Neural progenitor cell (in vitro differentiated cells): ENCODE measurements around the gene TSSK2.

Source experiments
- EZH2 ChIP-seq: fragments of 200-600 bp; sonication (generic); IDR thresholded peaks from 2 replicates; pipeline ENCODE4 v1.6.1; 2017; ENCODE audit warnings: antibody characterized with exemption, mild to moderate bottlenecking, moderate library complexity
- EZH2phosphoT487 ChIP-seq: fragments of 200-600 bp; sonication (generic); IDR thresholded peaks from 2 replicates; pipeline ENCODE4 v1.6.1; 2017; ENCODE audit warnings: antibody characterized with exemption
- TF ChIP-seq, protein P1 (sequence below): fragments of 200-600 bp; sonication (generic); IDR thresholded peaks from 2 replicates; pipeline ENCODE4 v1.5.1; 2017; ENCODE audit warnings: antibody characterized with exemption, mild to moderate bottlenecking

DNA sequence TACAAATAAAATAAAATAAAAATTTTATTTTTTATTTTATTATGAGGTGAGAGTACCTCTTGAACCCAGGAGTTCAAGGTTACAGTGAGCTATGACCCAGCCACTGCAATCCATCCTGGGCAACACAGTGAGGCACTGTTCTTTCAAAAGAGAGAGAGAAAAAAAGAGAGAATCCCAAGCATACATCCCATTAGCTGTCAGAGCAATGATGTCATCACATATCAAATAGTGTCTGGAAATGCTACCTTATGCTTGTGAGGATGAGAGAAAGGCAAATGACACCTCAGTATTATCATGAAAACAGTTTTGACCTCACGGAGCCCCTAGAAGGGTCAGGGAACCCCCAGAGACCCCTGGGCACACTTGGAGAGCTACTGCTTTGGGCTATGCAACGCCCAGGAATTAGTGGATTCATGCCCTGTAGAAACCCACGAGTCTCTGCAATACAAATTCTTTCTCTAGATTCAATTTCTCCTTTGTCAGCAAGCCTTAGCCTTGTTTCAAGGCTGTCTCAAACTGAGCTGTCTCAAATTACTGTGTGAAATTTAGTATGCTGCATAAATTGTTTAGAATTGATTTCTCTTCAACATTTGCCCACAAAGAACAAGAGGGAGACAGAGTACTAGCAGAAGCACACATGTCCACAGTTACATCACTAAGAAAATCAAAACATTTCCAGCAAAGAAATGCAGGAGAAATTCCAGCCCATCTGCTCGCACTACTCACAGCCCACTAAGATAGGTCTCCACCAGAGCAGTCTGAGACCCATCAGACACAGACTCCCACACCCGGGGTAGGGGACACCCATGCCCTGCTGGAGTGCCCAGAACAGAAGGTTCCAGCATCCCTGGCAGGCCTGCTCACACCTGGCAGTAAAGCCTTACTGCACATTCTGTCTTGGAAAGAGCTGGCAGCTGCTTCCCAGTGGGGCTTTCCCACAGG is 27.0 kb upstream of the TSSK2 start:
- TF ChIP-seq, protein P1, sequence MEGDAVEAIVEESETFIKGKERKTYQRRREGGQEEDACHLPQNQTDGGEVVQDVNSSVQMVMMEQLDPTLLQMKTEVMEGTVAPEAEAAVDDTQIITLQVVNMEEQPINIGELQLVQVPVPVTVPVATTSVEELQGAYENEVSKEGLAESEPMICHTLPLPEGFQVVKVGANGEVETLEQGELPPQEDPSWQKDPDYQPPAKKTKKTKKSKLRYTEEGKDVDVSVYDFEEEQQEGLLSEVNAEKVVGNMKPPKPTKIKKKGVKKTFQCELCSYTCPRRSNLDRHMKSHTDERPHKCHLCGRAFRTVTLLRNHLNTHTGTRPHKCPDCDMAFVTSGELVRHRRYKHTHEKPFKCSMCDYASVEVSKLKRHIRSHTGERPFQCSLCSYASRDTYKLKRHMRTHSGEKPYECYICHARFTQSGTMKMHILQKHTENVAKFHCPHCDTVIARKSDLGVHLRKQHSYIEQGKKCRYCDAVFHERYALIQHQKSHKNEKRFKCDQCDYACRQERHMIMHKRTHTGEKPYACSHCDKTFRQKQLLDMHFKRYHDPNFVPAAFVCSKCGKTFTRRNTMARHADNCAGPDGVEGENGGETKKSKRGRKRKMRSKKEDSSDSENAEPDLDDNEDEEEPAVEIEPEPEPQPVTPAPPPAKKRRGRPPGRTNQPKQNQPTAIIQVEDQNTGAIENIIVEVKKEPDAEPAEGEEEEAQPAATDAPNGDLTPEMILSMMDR, result no peak
- no peak for TF ChIP-seq EZH2
- TF ChIP-seq EZH2phosphoT487, result no peak
